ENCODE data around the gene ADAMTSL2. TPM values are rescaled to one million over a fixed set of nuclear protein-coding genes. Genes with fewer than 3 reads are reported as not detected.

The ADAMTSL2 gene
- total RNA-seq, 2 donors from 2014 or later: 0.18 to 0.93 TPM

DNA sequence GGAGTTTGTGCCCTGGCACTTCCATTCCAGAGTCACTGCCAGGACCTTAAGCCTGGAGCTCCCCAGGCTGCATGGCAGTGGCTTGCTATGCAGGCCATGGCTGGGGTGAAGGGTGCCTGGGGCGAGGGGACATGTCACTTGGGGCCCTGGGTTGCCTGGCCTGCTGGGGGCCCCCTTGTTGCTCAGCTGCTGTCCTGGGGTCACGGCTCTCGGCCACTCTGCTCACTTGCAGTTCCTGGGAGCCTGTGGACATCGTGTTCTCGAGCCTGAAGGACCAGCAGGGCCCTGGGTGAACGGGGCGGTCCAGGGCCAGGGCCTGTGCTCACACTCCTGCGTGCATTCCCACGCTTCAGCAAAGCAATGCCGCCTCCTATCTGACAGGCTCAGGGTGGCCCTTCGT lies 41.1 kb upstream of the ADAMTSL2 start:
- Histone ChIP-seq H3K4me3 (ENCODE audit: low read length) (no peak overlapping the region), H3K27ac (ENCODE audit: low read depth, low read length) (no peak overlapping the region), H3K9me3 (ENCODE audit: control insufficient read depth, low read length) (no peaks in the 10 kb centered on the region), H3K4me1 (ENCODE audit: control insufficient read depth, insufficient read depth, low read length) (no peaks in the 10 kb centered on the region), H3K9ac (ENCODE audit: extremely low read depth, low read length, poor library complexity, severe bottlenecking) (no peak overlapping the region), H3K27me3 (ENCODE audit: control insufficient read depth, insufficient read depth, low read length, poor library complexity, severe bottlenecking) (no peaks in the 10 kb centered on the region), H3K36me3 (ENCODE audit: control insufficient read depth, insufficient read depth, low read length) (no peaks in the 10 kb centered on the region)
- H3K27me3 Mint-ChIP-seq (ENCODE audit: insufficient read depth): no peaks in the 10 kb centered on the region
- no peaks in the 10 kb centered on the region for H3K36me3 Mint-ChIP-seq (ENCODE audit: low read depth)
- TF ChIP-seq, protein P1, sequence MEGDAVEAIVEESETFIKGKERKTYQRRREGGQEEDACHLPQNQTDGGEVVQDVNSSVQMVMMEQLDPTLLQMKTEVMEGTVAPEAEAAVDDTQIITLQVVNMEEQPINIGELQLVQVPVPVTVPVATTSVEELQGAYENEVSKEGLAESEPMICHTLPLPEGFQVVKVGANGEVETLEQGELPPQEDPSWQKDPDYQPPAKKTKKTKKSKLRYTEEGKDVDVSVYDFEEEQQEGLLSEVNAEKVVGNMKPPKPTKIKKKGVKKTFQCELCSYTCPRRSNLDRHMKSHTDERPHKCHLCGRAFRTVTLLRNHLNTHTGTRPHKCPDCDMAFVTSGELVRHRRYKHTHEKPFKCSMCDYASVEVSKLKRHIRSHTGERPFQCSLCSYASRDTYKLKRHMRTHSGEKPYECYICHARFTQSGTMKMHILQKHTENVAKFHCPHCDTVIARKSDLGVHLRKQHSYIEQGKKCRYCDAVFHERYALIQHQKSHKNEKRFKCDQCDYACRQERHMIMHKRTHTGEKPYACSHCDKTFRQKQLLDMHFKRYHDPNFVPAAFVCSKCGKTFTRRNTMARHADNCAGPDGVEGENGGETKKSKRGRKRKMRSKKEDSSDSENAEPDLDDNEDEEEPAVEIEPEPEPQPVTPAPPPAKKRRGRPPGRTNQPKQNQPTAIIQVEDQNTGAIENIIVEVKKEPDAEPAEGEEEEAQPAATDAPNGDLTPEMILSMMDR (conservative IDR thresholded peaks at IDR 0.05): no peak
- WGBS, 2 experiments (ENCODE audit: insufficient coverage in 1 of 2, insufficient read length in 1 of 2): 88 to 90% methylated on average over 11 of the region's 11 CpGs
- H3K4me3 Mint-ChIP-seq: no peak overlapping the region
- DNase-seq: no peak
- no peaks in the 10 kb centered on the region for H3K9me3 Mint-ChIP-seq
- H3K4me1 Mint-ChIP-seq: no peaks in the 10 kb centered on the region
- no peak overlapping the region for H3K27ac Mint-ChIP-seq

DNA sequence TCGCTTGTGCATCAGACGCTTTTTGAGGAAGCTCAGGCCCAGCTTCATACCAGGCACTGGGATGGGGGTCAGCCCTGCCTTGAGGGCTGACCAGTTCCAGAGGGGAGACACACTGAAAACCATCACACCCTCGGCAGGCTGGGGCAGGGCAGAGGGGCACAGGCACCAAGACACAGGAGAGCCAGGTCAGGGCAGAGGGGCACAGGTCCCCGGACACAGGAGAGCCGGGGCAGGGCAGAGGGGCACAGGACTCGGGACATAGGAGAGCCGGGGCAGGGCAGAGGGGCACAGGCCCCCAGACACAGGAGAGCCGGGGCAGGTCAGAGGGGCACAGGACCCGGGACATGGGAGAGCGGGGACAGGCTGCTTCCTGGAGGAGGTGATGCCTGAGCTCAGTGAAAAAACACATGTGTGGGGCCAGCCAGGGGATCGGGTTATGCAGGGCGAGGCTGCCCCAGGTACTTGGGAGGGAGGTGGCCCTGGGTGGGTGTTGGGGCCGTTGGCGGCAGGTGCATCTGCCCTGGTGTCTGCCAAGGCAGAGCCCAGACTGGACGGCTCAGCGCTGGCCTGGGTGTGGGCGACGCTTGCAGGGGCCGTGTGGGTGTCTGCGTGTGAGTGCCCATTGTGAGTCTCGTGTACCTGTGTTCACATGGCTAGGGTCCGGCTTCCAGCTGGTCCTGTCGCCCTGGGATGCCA lies 40.5 kb upstream of the ADAMTSL2 start:
- H3K4me1 ChIP-seq (ENCODE audit: control insufficient read depth, insufficient read depth, low read length): no peaks in the 10 kb centered on the region
- Mint-ChIP-seq H3K27ac (no peak overlapping the region), H3K4me1 (no peaks in the 10 kb centered on the region), H3K36me3 (ENCODE audit: low read depth) (no peaks in the 10 kb centered on the region), H3K27me3 (ENCODE audit: insufficient read depth) (no peaks in the 10 kb centered on the region), H3K9me3 (no peaks in the 10 kb centered on the region), H3K4me3 (no peak overlapping the region)
- H3K4me3 ChIP-seq (ENCODE audit: low read length): no peak overlapping the region
- DNase-seq: no peak
- TF ChIP-seq, protein P1 (conservative IDR thresholded peaks at IDR 0.05): no peak
- no peak overlapping the region for H3K9ac ChIP-seq (ENCODE audit: extremely low read depth, low read length, poor library complexity, severe bottlenecking)
- WGBS, 2 experiments (ENCODE audit: insufficient coverage in 1 of 2, insufficient read length in 1 of 2): 92 to 96% methylated on average over 20 to 23 of the region's 23 CpGs
- no peaks in the 10 kb centered on the region for H3K9me3 ChIP-seq (ENCODE audit: control insufficient read depth, low read length)
- no peaks in the 10 kb centered on the region for H3K27me3 ChIP-seq (ENCODE audit: control insufficient read depth, insufficient read depth, low read length, poor library complexity, severe bottlenecking)
- no peaks in the 10 kb centered on the region for H3K36me3 ChIP-seq (ENCODE audit: control insufficient read depth, insufficient read depth, low read length)
- no peak overlapping the region for H3K27ac ChIP-seq (ENCODE audit: low read depth, low read length)

DNA sequence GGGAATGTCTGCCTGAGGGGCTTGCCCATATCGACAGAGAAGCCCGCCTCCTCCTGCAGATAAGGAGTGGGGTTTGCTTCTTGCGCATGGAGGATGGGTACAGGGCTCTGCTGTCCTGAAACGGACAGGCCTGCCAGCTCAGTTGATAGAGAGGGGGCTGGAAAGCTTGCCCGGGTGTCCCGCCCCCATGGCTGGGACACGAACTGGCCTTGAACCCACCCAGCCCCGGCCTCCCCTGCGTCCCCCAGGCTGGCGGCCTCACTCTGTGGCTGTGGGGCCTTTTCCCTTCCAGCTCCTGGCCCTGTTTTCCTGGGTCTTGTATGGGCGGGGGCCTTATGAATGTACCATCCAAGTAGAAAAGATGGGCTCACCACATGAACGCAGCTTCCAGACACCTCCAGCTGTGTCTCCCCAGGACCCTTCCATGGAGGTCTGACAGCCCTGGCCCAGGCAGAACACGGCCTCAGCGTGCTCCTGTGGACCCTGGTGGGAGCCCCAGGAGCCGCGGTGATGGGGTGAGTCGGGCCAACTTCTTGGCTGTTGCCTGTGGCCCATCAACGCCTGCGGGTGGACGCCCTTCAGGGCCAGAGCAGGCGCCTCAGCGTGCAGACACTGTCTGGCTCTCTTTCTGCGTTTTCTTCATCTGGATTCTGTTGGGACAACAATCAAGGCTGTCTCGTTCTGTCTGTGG lies 39.7 kb upstream of the ADAMTSL2 start:
- Histone ChIP-seq H3K4me1 (ENCODE audit: control insufficient read depth, insufficient read depth, low read length) (no peaks in the 10 kb centered on the region), H3K36me3 (ENCODE audit: control insufficient read depth, insufficient read depth, low read length) (no peaks in the 10 kb centered on the region), H3K27ac (ENCODE audit: low read depth, low read length) (no peak overlapping the region), H3K9ac (ENCODE audit: extremely low read depth, low read length, poor library complexity, severe bottlenecking) (no peak overlapping the region), H3K9me3 (ENCODE audit: control insufficient read depth, low read length) (no peaks in the 10 kb centered on the region), H3K4me3 (ENCODE audit: low read length) (no peak overlapping the region), H3K27me3 (ENCODE audit: control insufficient read depth, insufficient read depth, low read length, poor library complexity, severe bottlenecking) (no peaks in the 10 kb centered on the region)
- Mint-ChIP-seq H3K36me3 (ENCODE audit: low read depth) (no peaks in the 10 kb centered on the region), H3K27me3 (ENCODE audit: insufficient read depth) (no peaks in the 10 kb centered on the region), H3K27ac (no peak overlapping the region), H3K9me3 (no peaks in the 10 kb centered on the region), H3K4me1 (no peaks in the 10 kb centered on the region), H3K4me3 (no peak overlapping the region)
- TF ChIP-seq, protein P1 (conservative IDR thresholded peaks at IDR 0.05): no peak
- no peak for DNase-seq
- 89 to 92% methylated on average over 15 to 24 of the region's 24 CpGs for WGBS, 2 experiments (ENCODE audit: insufficient coverage in 1 of 2, insufficient read length in 1 of 2)

All from endodermal cell (in vitro differentiated cells).